ENCODE data around the gene ARHGEF11. TPM values are rescaled to one million over a fixed set of nuclear protein-coding genes. Genes with fewer than 3 reads are reported as not detected.
A peak's percentile ranks its signal among the peaks of the same experiment; 100 is the strongest.

The ARHGEF11 gene
- total and polyA plus RNA-seq, 7 experiments from 2014 or later: 25.8 to 54.9 (median 32.1) TPM

GRCh38 chr1:157090771-157091170, 45.2 kb upstream of the ARHGEF11 start:
- intact Hi-C loops (cut with micrococcal nuclease): loop anchor here (1.0 to 10.0 kb wide), 3 partner anchors 47 to 394 kb away; partner anchors contain the start of gene ETV3 (in 1 of the 2)
- H3K27me3 Mint-ChIP-seq: peaks cover 0 to 11% (median 0%) of the 10 kb centered on the region in 5 donors
- H3K27ac ChIP-seq (ENCODE audit: low read depth, low read length): no peak overlapping the region
- H3K9me3 Mint-ChIP-seq: no peaks in the 10 kb centered on the region
- ChIA-PET POLR2A (interaction anchor here (1.3 to 1.4 kb wide), 2 partner anchors 44 to 65 kb away, joined by 4 to 10 read pairs; no protein-coding TSS in a partner anchor), CTCF (interaction anchor here (0.6 to 11.3 kb wide), 12 partner anchors 10 to 546 kb away, joined by 3 to 292 read pairs (median 4); no protein-coding TSS in a partner anchor)
- no peak for ATAC-seq
- no peaks in the 10 kb centered on the region for H3K9me3 ChIP-seq (ENCODE audit: control insufficient read depth in 2 of 3, low read length in 3 of 3)
- no peaks in the 10 kb centered on the region for H3K36me3 ChIP-seq (ENCODE audit: control insufficient read depth in 2 of 3, insufficient read depth in 3 of 3, low read length in 3 of 3)
- H3K27me3 ChIP-seq (ENCODE audit: control insufficient read depth in 2 of 2, insufficient read depth in 2 of 2, low read length in 2 of 2): no peaks in the 10 kb centered on the region
- DNase-seq: no peak
- H3K4me3 Mint-ChIP-seq: no peak overlapping the region
- peaks cover 0 to 8% (median 0%) of the 10 kb centered on the region in 7 donors for H3K4me1 Mint-ChIP-seq
- H3K4me1 ChIP-seq (ENCODE audit: control insufficient read depth in 2 of 2, insufficient read depth in 2 of 2, low read length in 2 of 2): peaks cover 0 to 4% of the 10 kb centered on the region in 2 donors
- no peaks in the 10 kb centered on the region for H3K36me3 Mint-ChIP-seq
- H3K4me3 ChIP-seq (ENCODE audit: low read length): no peak overlapping the region
- H3K27ac Mint-ChIP-seq: no peak overlapping the region

- H3K9me3 ChIP-seq (ENCODE audit: control insufficient read depth in 2 of 3, low read length in 3 of 3): no peaks in the 10 kb centered on the region
- CTCF ChIA-PET: interaction anchor here (0.6 to 11.3 kb wide), 18 partner anchors 8 to 546 kb away, joined by 3 to 292 read pairs (median 4); no protein-coding TSS in a partner anchor
- Mint-ChIP-seq H3K9me3 (no peaks in the 10 kb centered on the region), H3K27me3 (peaks cover 0 to 11% (median 0%) of the 10 kb centered on the region in 5 donors), H3K36me3 (no peaks in the 10 kb centered on the region), H3K4me3 (no peak overlapping the region), H3K27ac (no peak overlapping the region), H3K4me1 (peaks cover 0 to 8% (median 0%) of the 10 kb centered on the region in 7 donors)
- intact Hi-C loops (cut with micrococcal nuclease): loop anchor here (1.0 to 10.0 kb wide), 3 partner anchors 47 to 395 kb away; partner anchors contain the start of gene ETV3 (in 1 of the 2)
- H3K27me3 ChIP-seq (ENCODE audit: control insufficient read depth in 2 of 2, insufficient read depth in 2 of 2, low read length in 2 of 2): no peaks in the 10 kb centered on the region
- POLR2A ChIA-PET: interaction anchor here (1.3 to 1.4 kb wide), 2 partner anchors 45 to 66 kb away, joined by 4 to 10 read pairs; no protein-coding TSS in a partner anchor
- ATAC-seq (peak; percentile 91), DNase-seq (peak; percentile 64 to 88 (median 81))
- no peaks in the 10 kb centered on the region for H3K36me3 ChIP-seq (ENCODE audit: control insufficient read depth in 2 of 3, insufficient read depth in 3 of 3, low read length in 3 of 3)
- H3K4me1 ChIP-seq (ENCODE audit: control insufficient read depth in 2 of 2, insufficient read depth in 2 of 2, low read length in 2 of 2): peaks cover 0 to 4% of the 10 kb centered on the region in 2 donors
- no peak overlapping the region for H3K4me3 ChIP-seq (ENCODE audit: low read length)
- no peak overlapping the region for H3K27ac ChIP-seq (ENCODE audit: low read depth, low read length)
Observed at GRCh38 chr1:157090196-157090647, 44.7 kb upstream of the ARHGEF11 start.

GRCh38 chr1:157089789-157090188, 44.2 kb upstream of the ARHGEF11 start:
- Histone ChIP-seq H3K36me3 (ENCODE audit: control insufficient read depth in 2 of 3, insufficient read depth in 3 of 3, low read length in 3 of 3) (no peaks in the 10 kb centered on the region), H3K27me3 (ENCODE audit: control insufficient read depth in 2 of 2, insufficient read depth in 2 of 2, low read length in 2 of 2) (no peaks in the 10 kb centered on the region), H3K27ac (ENCODE audit: low read depth, low read length) (no peak overlapping the region), H3K4me1 (ENCODE audit: control insufficient read depth in 2 of 2, insufficient read depth in 2 of 2, low read length in 2 of 2) (peaks cover 0 to 4% of the 10 kb centered on the region in 2 donors), H3K4me3 (ENCODE audit: low read length) (no peak overlapping the region), H3K9me3 (ENCODE audit: control insufficient read depth in 2 of 3, low read length in 3 of 3) (no peaks in the 10 kb centered on the region)
- Mint-ChIP-seq H3K36me3 (no peaks in the 10 kb centered on the region), H3K9me3 (no peaks in the 10 kb centered on the region), H3K4me1 (peaks cover 0 to 8% (median 0%) of the 10 kb centered on the region in 7 donors), H3K27ac (no peak overlapping the region), H3K4me3 (no peak overlapping the region), H3K27me3 (peaks cover 0 to 11% (median 0%) of the 10 kb centered on the region in 5 donors)
- ATAC-seq (no peak), DNase-seq (no peak)
- ChIA-PET CTCF (interaction anchor here (0.6 to 11.3 kb wide), 16 partner anchors 9 to 75 kb away, joined by 3 to 292 read pairs (median 4); no protein-coding TSS in a partner anchor), POLR2A (interaction anchor here (1.3 kb wide), 1 partner anchor 66 kb away, joined by 10 read pairs; no protein-coding TSS in a partner anchor)
- intact Hi-C loops (cut with micrococcal nuclease): loop anchor here (1.0 to 10.0 kb wide), 3 partner anchors 48 to 395 kb away; partner anchors contain the start of gene ETV3 (in 1 of the 2)

DNA sequence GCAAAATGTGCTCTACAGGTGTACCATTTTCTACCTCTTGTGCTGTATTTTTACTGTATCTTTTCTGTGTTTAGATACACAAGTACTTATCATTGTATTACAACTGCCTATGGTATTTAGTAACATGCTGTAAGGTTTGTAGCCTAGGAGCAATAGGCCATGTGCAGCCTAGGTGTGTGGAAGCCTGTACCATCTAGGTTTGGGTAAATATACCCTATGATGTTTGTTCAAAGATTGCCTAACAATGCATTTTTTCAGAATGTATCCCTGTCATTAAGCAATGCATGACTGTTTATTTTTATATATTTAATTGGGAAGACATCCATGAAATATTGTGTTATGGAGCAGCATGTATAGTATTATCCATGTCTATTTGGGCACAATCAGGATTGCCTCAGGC, 43.1 kb upstream of the ARHGEF11 start:
- ATAC-seq (no peak), DNase-seq (no peak)
- Mint-ChIP-seq H3K4me1 (peaks cover 0 to 8% (median 0%) of the 10 kb centered on the region in 7 donors), H3K4me3 (no peak overlapping the region), H3K27ac (no peak overlapping the region), H3K36me3 (no peaks in the 10 kb centered on the region), H3K27me3 (peaks cover 0 to 13% (median 4%) of the 10 kb centered on the region in 5 donors), H3K9me3 (no peaks in the 10 kb centered on the region)
- Histone ChIP-seq H3K4me1 (ENCODE audit: control insufficient read depth in 2 of 2, insufficient read depth in 2 of 2, low read length in 2 of 2) (peaks cover 0 to 4% of the 10 kb centered on the region in 2 donors), H3K27ac (ENCODE audit: low read depth, low read length) (no peak overlapping the region), H3K36me3 (ENCODE audit: control insufficient read depth in 2 of 3, insufficient read depth in 3 of 3, low read length in 3 of 3) (no peaks in the 10 kb centered on the region), H3K9me3 (ENCODE audit: control insufficient read depth in 2 of 3, low read length in 3 of 3) (no peaks in the 10 kb centered on the region), H3K27me3 (ENCODE audit: control insufficient read depth in 2 of 2, insufficient read depth in 2 of 2, low read length in 2 of 2) (no peaks in the 10 kb centered on the region), H3K4me3 (ENCODE audit: low read length) (no peak overlapping the region)
- intact Hi-C loops (cut with micrococcal nuclease): no loop called here
- POLR2A ChIA-PET: no interaction called here
- CTCF ChIA-PET: interaction anchor here (0.8 to 11.3 kb wide), 4 partner anchors 22 to 72 kb away, joined by 3 to 292 read pairs (median 4); no protein-coding TSS in a partner anchor

- Mint-ChIP-seq H3K27ac (no peak overlapping the region), H3K4me1 (peaks cover 0 to 8% (median 0%) of the 10 kb centered on the region in 7 donors), H3K36me3 (no peaks in the 10 kb centered on the region), H3K9me3 (no peaks in the 10 kb centered on the region), H3K27me3 (peaks cover 0 to 25% (median 4%) of the 10 kb centered on the region in 5 donors), H3K4me3 (no peak overlapping the region)
- Histone ChIP-seq H3K4me3 (ENCODE audit: low read length) (no peak overlapping the region), H3K9me3 (ENCODE audit: control insufficient read depth in 2 of 3, low read length in 3 of 3) (no peaks in the 10 kb centered on the region), H3K27ac (ENCODE audit: low read depth, low read length) (no peak overlapping the region), H3K27me3 (ENCODE audit: control insufficient read depth in 2 of 2, insufficient read depth in 2 of 2, low read length in 2 of 2) (no peaks in the 10 kb centered on the region), H3K4me1 (ENCODE audit: control insufficient read depth in 2 of 2, insufficient read depth in 2 of 2, low read length in 2 of 2) (peaks cover 0 to 4% of the 10 kb centered on the region in 2 donors), H3K36me3 (ENCODE audit: control insufficient read depth in 2 of 3, insufficient read depth in 3 of 3, low read length in 3 of 3) (no peaks in the 10 kb centered on the region)
- ChIA-PET POLR2A (no interaction called here), CTCF (interaction anchor here (1.0 to 11.3 kb wide), 2 partner anchors 67 to 73 kb away, joined by 3 to 292 read pairs; no protein-coding TSS in a partner anchor)
- intact Hi-C loops (cut with micrococcal nuclease): no loop called here
- DNase-seq (no peak), ATAC-seq (no peak)
Observed at GRCh38 chr1:157087030-157087429, 41.5 kb upstream of the ARHGEF11 start.

DNA sequence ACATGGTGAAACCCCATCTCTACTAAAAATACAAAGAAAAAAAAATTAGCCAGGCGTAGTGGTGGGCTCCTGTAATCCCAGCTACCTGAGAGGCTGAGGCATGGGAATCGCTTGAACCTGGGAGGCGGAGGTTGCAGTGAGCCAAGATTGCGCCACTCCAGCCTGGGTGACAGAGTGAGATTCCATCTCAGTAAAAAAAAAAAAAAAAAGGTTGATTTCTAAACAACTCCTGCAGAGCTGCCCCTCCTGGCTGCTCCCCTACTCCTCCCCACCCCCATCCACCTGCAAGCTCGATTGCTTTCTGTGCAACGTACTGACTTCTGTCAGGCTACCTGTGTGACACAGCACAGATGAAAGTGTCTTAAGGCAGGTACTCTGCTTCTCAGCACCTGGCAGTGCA, 40.8 kb upstream of the ARHGEF11 start:
- H3K4me1 Mint-ChIP-seq: peaks cover 0 to 8% (median 0%) of the 10 kb centered on the region in 7 donors
- H3K27me3 ChIP-seq (ENCODE audit: control insufficient read depth in 2 of 2, insufficient read depth in 2 of 2, low read length in 2 of 2): no peaks in the 10 kb centered on the region
- ChIA-PET CTCF (interaction anchor here (0.6 to 11.3 kb wide), 2 partner anchors 68 to 74 kb away, joined by 3 to 292 read pairs; no protein-coding TSS in a partner anchor), POLR2A (no interaction called here)
- H3K9me3 Mint-ChIP-seq: no peaks in the 10 kb centered on the region
- H3K36me3 ChIP-seq (ENCODE audit: control insufficient read depth in 2 of 3, insufficient read depth in 3 of 3, low read length in 3 of 3): no peaks in the 10 kb centered on the region
- H3K27ac Mint-ChIP-seq: no peak overlapping the region
- no peak overlapping the region for H3K27ac ChIP-seq (ENCODE audit: low read depth, low read length)
- intact Hi-C loops (cut with micrococcal nuclease): no loop called here
- no peaks in the 10 kb centered on the region for H3K9me3 ChIP-seq (ENCODE audit: control insufficient read depth in 2 of 3, low read length in 3 of 3)
- no peak overlapping the region for H3K4me3 ChIP-seq (ENCODE audit: low read length)
- DNase-seq (no peak), ATAC-seq (no peak)
- peaks cover 0 to 25% (median 4%) of the 10 kb centered on the region in 5 donors for H3K27me3 Mint-ChIP-seq
- no peaks in the 10 kb centered on the region for H3K36me3 Mint-ChIP-seq
- H3K4me3 Mint-ChIP-seq: no peak overlapping the region
- H3K4me1 ChIP-seq (ENCODE audit: control insufficient read depth in 2 of 2, insufficient read depth in 2 of 2, low read length in 2 of 2): peaks cover 0 to 4% of the 10 kb centered on the region in 2 donors
